Measurements from ENCODE around the gene FAM181A. TPM values are rescaled to one million over a fixed set of nuclear protein-coding genes. Genes with fewer than 3 reads are reported as not detected.
A peak's percentile ranks its signal among the peaks of the same experiment; 100 is the strongest.

The FAM181A gene
- total and polyA plus RNA-seq, 2 of the 4 experiments (the other 2 are of a cell fraction) = not detected

DNA sequence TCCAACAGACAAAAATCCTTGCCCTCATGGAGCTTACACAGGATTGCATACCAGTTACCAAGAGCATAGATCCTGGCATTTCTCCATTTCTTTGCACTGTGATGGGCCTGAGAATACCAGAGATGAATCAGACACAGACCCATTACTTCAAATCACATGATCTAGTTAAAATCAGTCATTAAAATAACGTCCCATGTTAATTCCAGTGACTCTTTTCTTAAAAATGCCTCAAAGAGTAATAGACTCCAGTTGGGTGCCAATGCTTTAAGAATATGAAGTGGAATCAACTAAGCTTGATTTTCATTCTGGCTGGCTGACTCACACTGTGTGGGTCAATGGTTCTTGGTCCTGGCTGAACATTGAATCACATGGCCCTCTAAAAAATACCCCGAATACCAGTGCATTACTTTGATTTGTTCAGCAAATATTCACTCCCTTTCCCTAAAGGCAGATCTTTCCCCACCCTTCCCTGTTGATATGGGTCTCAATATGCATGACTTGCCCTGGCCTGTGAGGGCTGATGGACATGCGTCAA lies 38.2 kb downstream of the FAM181A start:
- Histone ChIP-seq H2BK5ac (ENCODE audit: low read depth, low read length, poor library complexity, severe bottlenecking) (peak overlapping the region; percentile 94), H3K4me2 (ENCODE audit: low read depth, low read length) (peak overlapping the region; percentile 52), H2AK5ac (ENCODE audit: low read depth, low read length) (peak overlapping the region; percentile 90), H3K56ac (ENCODE audit: extremely low read depth, insufficient read depth, low read length) (no peak overlapping the region; the same call in 1 of the 2 replicates), H3K27ac (ENCODE audit: insufficient read depth, low read length) (peak overlapping the region; percentile 85), H3K23ac (ENCODE audit: low read depth, low read length) (peak overlapping the region; percentile 75; the same call in 1 of the 2 replicates), H2BK20ac (ENCODE audit: low read depth, low read length) (peak overlapping the region; percentile 93), H3K9me3 (ENCODE audit: control insufficient read depth, insufficient read depth, low read length) (no peaks in the 10 kb centered on the region), H2AK9ac (replicated peaks; ENCODE audit: low read depth, low read length, poor library complexity) (peak overlapping the region; percentile 68), H3K18ac (ENCODE audit: low read depth, low read length) (peak overlapping the region; percentile 96), H4K5ac (ENCODE audit: low read depth, low read length) (peak overlapping the region; percentile 91), H3K27me3 (ENCODE audit: control insufficient read depth, insufficient read depth, low read length) (no peaks in the 10 kb centered on the region), H3K9ac (ENCODE audit: low read depth, low read length) (no peak overlapping the region), H2BK15ac (ENCODE audit: low read depth, low read length) (peak overlapping the region; percentile 88; the same call in 2 of the 3 replicates), H3K9me1 (ENCODE audit: insufficient read depth, low read length) (peaks cover 14% of the 10 kb centered on the region), H4K20me1 (ENCODE audit: insufficient read depth, low read length) (peaks cover 4% of the 10 kb centered on the region; the same call in 1 of the 2 replicates), H3K14ac (replicated peaks; ENCODE audit: low read depth, low read length) (peak overlapping the region; percentile 81), H3K4me3 (ENCODE audit: insufficient read depth, low read depth, low read length) (no peak overlapping the region), H3K4me1 (ENCODE audit: control insufficient read depth, insufficient read depth, low read length) (peaks cover 19% of the 10 kb centered on the region), H3K36me3 (ENCODE audit: control insufficient read depth, insufficient read depth, low read length) (no peaks in the 10 kb centered on the region), H4K8ac (ENCODE audit: low read depth in 2 of 2, low read length in 2 of 2) (peak overlapping the region; percentile 6 to 86; a peak in 3 of 4 replicates), H3K79me1 (ENCODE audit: low read depth in 1 of 2, low read length in 2 of 2) (no peaks in the 10 kb centered on the region), H3K4ac (ENCODE audit: low read depth, low read length) (peak overlapping the region; percentile 94), H2BK120ac (ENCODE audit: low read depth, low read length) (peak overlapping the region; percentile 91), H4K91ac (ENCODE audit: insufficient read depth, low read depth, low read length) (peak overlapping the region; percentile 80), H2AFZ (replicated peaks; ENCODE audit: low read length, poor library complexity) (peak overlapping the region; percentile 79)
- intact Hi-C loops (cut with micrococcal nuclease) (no loop called here), dilution Hi-C loops (cut with HindIII; ENCODE audit: low sequenced_read_pairs, unreplicated experiment) (no loop called here), in situ Hi-C loops (cut with MboI; ENCODE audit: low sequenced_read_pairs) (no loop called here)
- no TSS peak for BruUV-seq (replicated peaks)
- TF ChIP-seq, protein P1, sequence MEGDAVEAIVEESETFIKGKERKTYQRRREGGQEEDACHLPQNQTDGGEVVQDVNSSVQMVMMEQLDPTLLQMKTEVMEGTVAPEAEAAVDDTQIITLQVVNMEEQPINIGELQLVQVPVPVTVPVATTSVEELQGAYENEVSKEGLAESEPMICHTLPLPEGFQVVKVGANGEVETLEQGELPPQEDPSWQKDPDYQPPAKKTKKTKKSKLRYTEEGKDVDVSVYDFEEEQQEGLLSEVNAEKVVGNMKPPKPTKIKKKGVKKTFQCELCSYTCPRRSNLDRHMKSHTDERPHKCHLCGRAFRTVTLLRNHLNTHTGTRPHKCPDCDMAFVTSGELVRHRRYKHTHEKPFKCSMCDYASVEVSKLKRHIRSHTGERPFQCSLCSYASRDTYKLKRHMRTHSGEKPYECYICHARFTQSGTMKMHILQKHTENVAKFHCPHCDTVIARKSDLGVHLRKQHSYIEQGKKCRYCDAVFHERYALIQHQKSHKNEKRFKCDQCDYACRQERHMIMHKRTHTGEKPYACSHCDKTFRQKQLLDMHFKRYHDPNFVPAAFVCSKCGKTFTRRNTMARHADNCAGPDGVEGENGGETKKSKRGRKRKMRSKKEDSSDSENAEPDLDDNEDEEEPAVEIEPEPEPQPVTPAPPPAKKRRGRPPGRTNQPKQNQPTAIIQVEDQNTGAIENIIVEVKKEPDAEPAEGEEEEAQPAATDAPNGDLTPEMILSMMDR (conservative IDR thresholded peaks at IDR 0.05; ENCODE audit: low read depth, low read length) = no peak
- TF ChIP-seq CEBPB (IDR thresholded peaks at IDR 0.05; ENCODE audit: low read depth, low read length) (peak; percentile 70), RAD21 (IDR thresholded peaks at IDR 0.05; ENCODE audit: low read length) (no peak), FOS (IDR thresholded peaks at IDR 0.05; ENCODE audit: low read depth, low read length) (peak; percentile 46), RFX5 (IDR thresholded peaks at IDR 0.05; ENCODE audit: low read depth, low read length) (no peak), BHLHE40 (IDR thresholded peaks at IDR 0.05; ENCODE audit: low read depth, low read length) (peak; percentile 75), MAZ (IDR thresholded peaks at IDR 0.05; ENCODE audit: borderline replicate concordance, low read depth, low read length) (no peak), NFE2L2 (IDR thresholded peaks at IDR 0.05; ENCODE audit: low read depth, low read length) (no peak), RCOR1 (IDR thresholded peaks at IDR 0.05; ENCODE audit: insufficient replicate concordance, low read length) (peak; percentile 91), SMC3 (IDR thresholded peaks at IDR 0.05; ENCODE audit: low read depth, low read length) (no peak), CHD1 (IDR thresholded peaks at IDR 0.05; ENCODE audit: low read depth, low read length) (no peak), MAFK (IDR thresholded peaks at IDR 0.05; ENCODE audit: low read depth, low read length) (peak; percentile 12; the same call in 1 of the 2 replicates), MXI1 (IDR thresholded peaks at IDR 0.05; ENCODE audit: borderline replicate concordance, low read depth, low read length) (no peak), POLR2A (IDR thresholded peaks at IDR 0.05; ENCODE audit: low read depth, low read length) (no peak)
- TF ChIP-seq, protein P2, sequence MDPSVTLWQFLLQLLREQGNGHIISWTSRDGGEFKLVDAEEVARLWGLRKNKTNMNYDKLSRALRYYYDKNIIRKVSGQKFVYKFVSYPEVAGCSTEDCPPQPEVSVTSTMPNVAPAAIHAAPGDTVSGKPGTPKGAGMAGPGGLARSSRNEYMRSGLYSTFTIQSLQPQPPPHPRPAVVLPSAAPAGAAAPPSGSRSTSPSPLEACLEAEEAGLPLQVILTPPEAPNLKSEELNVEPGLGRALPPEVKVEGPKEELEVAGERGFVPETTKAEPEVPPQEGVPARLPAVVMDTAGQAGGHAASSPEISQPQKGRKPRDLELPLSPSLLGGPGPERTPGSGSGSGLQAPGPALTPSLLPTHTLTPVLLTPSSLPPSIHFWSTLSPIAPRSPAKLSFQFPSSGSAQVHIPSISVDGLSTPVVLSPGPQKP (IDR thresholded peaks at IDR 0.05; ENCODE audit: borderline replicate concordance, low read depth, low read length) = no peak
- TF ChIP-seq, protein P3, sequence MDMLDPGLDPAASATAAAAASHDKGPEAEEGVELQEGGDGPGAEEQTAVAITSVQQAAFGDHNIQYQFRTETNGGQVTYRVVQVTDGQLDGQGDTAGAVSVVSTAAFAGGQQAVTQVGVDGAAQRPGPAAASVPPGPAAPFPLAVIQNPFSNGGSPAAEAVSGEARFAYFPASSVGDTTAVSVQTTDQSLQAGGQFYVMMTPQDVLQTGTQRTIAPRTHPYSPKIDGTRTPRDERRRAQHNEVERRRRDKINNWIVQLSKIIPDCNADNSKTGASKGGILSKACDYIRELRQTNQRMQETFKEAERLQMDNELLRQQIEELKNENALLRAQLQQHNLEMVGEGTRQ (IDR thresholded peaks at IDR 0.05; ENCODE audit: low read depth, low read length) = peak; percentile 81
- DNase-seq = peak; percentile 96
- POLR2A ChIA-PET (ENCODE audit: unreplicated experiment) = no interaction called here
- CTCF ChIA-PET = interaction anchor here (1.0 to 1.1 kb wide), 3 partner anchors 25 to 30 kb away, joined by 3 to 4 read pairs (median 3); no protein-coding TSS in a partner anchor
- ATAC-seq (ENCODE audit: low read depth) = peak; percentile 87
- WGBS, 2 experiments (ENCODE audit: extremely low coverage in 2 of 2, insufficient read length in 1 of 2) = no CpG with 5 or more reads among the region's 3 CpGs
